NB4 (cell line): ENCODE results near the gene TMEM220.

Experiments used
- DNase-seq: peaks from one replicate; pipeline ENCODE4 v3.0.0; 2010; ENCODE audit warnings: low read depth
- H3K4me3 ChIP-seq: one replicate; pipeline ENCODE4 v1.5.1; 2011; ENCODE audit warnings: mild to moderate bottlenecking, low read depth, low read length, moderate library complexity
- CTCF ChIP-seq: IDR thresholded peaks from one replicate; pipeline ENCODE4 v1.5.1; 2012; ENCODE audit warnings: low read depth, low read length
- MAX ChIP-seq: IDR thresholded peaks from 2 replicates; pipeline ENCODE4 v1.6.1; 2011; ENCODE audit warnings: low read depth, low read length
- MYC ChIP-seq: IDR thresholded peaks from 2 replicates; pipeline ENCODE4 v1.6.1; 2011; ENCODE audit warnings: low read depth, low read length
- POLR2A ChIP-seq: IDR thresholded peaks from 2 replicates; pipeline ENCODE4 v1.6.1; 2011; ENCODE audit warnings: mild to moderate bottlenecking; ENCODE audit not compliant: insufficient read length; ENCODE audit errors: extremely low read depth

The TMEM220 gene

GRCh38 chr17:10743316-10744009, 13.6 kb upstream of the TMEM220 start:
- no peak for TF ChIP-seq MYC
- TF ChIP-seq CTCF: no peak
- TF ChIP-seq POLR2A: no peak
- no peak for TF ChIP-seq MAX
- no peak for DNase-seq
- H3K4me3 ChIP-seq: no peak overlapping the region

GRCh38 chr17:10742431-10742830, 12.6 kb upstream of the TMEM220 start:
- DNase-seq: no peak
- no peak overlapping the region for H3K4me3 ChIP-seq
- TF ChIP-seq MAX: no peak
- TF ChIP-seq MYC: no peak
- no peak for TF ChIP-seq POLR2A
- no peak for TF ChIP-seq CTCF

- TF ChIP-seq CTCF (no peak), MYC (no peak), POLR2A (no peak), MAX (no peak)
- no peak for DNase-seq
- H3K4me3 ChIP-seq: no peak overlapping the region
These were observed 11.8 kb upstream of the TMEM220 start for GRCh38 chr17:10741416-10742135.

- TF ChIP-seq CTCF: no peak
- no peak for TF ChIP-seq MAX
- no peak for TF ChIP-seq POLR2A
- no peak for DNase-seq
- H3K4me3 ChIP-seq: no peak overlapping the region
These were observed 9.6 kb upstream of the TMEM220 start for GRCh38 chr17:10739386-10739785.

- H3K4me3 ChIP-seq: no peak overlapping the region
- no peak for DNase-seq
- TF ChIP-seq MAX: no peak
- TF ChIP-seq MYC: no peak
- TF ChIP-seq POLR2A: no peak
- no peak for TF ChIP-seq CTCF
These were observed 8.9 kb upstream of the TMEM220 start for GRCh38 chr17:10738521-10739258.
